T-helper 1 cell treated with Interleukin-12 subunit alpha and Interleukin-12 subunit beta and Interleukin-4 antibody, amounts not matched to agents 30 ng/mL and 1 ng/mL, for 36 hours (primary cell): ENCODE measurements around the gene LRRC17. TPM values are rescaled to one million over a fixed set of nuclear protein-coding genes. Genes with fewer than 3 reads are reported as not detected.

Experiments
- intact Hi-C: fragments of 100-400 bp; cut with micrococcal nuclease; formaldehyde crosslinking; loops from one replicate; pipeline ENCODE4 v1.15.1; 2024
- total RNA-seq: library from RNA; stranded (reverse); gene quantifications from 2 replicates; pipeline ENCODE4 v1.2.3, GENCODE V29; 2022

The LRRC17 gene
- total RNA-seq: 0.20 TPM in 1 of 2 replicates, not detected in the other

DNA sequence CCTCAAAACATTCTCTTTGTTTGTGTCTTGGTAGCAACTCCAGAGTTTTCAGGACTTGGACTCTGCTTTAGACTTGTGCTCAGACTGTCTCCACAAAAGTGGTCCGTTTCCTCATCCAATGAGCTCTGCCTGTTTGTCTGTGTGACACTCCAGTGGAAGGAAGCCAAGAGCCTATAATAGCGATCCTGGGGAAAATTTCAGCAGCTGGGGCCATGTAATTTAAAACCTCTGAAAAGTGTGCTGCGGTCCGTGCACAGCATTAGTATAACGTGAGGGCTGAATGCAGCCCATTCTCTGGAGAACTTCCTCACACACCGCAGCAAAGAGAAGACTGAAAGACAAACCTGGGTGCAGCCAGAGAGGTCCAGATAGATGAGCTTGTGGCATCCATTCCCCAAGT lies at the start of gene LRRC17:
LRRC17 (plus strand) TSS at position 259 of the 400 bp plus-strand sequence. CDS start 20,914 bp downstream, outside the sequence.
- intact Hi-C loops: no loop called here

DNA sequence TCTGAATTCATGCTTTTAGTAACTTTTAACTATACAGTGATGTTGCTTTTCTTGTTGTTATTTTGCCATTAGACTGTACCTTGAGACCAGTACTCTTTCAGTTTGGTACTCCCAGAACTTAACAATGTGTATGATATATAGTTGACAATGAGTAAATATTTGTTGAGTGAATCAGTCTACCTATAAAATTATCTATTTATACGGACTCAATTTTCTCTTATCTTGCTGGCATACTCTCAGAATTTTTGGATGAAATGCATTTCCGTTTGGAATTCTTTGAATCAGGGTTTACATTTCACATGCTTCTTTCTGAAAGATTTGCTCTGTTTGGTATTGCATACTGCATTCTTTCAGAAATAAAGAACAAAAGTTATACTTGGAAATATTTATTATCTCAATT lies 47.8 kb upstream of the LRRC17 start:
- intact Hi-C loops: no loop called here

GRCh38 chr7:102866535-102867215 lies 46.1 kb upstream of the LRRC17 start:
- intact Hi-C loops: no loop called here

GRCh38 chr7:102869195-102869594 lies 43.6 kb upstream of the LRRC17 start:
- intact Hi-C loops: no loop called here

- intact Hi-C loops: loop anchor here (5.0 kb wide), 1 partner anchor 405 kb away; no protein-coding TSS in a partner anchor
These were observed 40.3 kb upstream of the LRRC17 start for GRCh38 chr7:102872460-102872859.

DNA sequence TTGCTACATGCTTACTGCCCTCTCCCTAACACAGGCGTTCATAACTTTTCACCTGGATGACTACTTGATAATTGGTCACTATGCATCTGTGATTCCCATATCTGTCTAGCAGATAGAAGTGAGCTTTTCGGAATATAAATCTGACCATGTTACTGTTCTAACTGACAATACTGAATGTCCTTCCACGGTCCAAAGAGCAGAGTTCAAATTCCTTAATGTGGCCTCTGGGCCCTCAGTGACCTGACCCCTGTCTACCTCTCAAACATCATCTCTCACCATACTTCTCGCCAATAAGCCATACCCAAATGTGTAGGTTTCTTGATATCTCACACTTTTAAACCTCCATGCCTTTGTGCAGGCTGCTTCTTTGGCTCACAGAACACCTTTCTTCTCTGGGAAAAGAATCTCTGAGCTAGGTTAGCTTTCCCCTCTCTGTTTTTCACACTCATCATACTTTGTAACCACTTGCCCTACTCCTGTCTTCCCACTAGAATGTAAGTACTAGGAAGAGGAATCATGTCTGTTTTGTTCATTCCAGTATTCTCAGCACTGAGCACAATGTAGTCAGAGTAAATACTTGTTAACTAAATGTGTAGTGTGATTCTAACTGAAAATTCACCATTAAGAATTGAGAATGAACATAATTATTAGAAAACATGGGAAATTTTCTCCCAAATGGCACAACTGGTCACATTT lies 39.2 kb upstream of the LRRC17 start:
- intact Hi-C loops: loop anchor here (1.0 to 5.0 kb wide), 2 partner anchors 38 to 404 kb away; no protein-coding TSS in a partner anchor

DNA sequence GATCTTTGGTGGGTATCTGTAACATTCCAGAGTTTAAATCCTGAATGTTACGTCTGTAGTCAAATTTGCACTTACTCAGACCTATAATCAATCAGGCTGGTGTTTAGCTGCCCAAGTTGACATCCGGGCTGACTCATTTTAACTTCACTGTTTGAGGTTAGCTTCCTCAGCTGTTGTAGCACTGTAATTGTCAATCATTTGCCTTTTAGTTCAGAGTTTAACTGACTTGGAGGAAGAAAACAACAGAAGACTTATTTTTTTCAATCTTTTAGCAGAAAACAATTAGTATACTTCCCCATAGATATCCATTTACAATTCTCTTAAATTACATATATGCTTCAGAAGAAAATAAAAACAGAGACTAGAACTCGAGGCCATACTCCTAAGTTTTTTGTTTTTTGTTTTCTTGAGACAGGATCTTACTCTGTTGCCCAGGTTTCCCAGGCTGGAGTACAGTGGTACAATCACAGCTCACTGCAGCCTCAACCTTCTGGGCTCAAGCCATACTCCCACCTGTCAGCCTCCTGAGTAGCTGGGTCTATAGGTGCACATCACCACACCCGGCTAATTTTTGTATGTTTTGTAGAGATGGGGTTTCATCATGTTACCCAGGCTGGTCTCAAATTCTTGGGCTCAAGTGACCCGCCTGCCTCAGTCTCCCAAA lies 38.5 kb upstream of the LRRC17 start:
- intact Hi-C loops: loop anchor here (1.0 to 5.0 kb wide), 2 partner anchors 39 to 403 kb away; no protein-coding TSS in a partner anchor

GRCh38 chr7:102874966-102875365 lies 37.8 kb upstream of the LRRC17 start:
- intact Hi-C loops: loop anchor here (1.0 to 5.0 kb wide), 2 partner anchors 40 to 402 kb away; no protein-coding TSS in a partner anchor

GRCh38 chr7:102875700-102876295 lies 37.0 kb upstream of the LRRC17 start:
- intact Hi-C loops: no loop called here

- intact Hi-C loops: no loop called here
These were observed 29.5 kb upstream of the LRRC17 start for GRCh38 chr7:102883098-102883860.

DNA sequence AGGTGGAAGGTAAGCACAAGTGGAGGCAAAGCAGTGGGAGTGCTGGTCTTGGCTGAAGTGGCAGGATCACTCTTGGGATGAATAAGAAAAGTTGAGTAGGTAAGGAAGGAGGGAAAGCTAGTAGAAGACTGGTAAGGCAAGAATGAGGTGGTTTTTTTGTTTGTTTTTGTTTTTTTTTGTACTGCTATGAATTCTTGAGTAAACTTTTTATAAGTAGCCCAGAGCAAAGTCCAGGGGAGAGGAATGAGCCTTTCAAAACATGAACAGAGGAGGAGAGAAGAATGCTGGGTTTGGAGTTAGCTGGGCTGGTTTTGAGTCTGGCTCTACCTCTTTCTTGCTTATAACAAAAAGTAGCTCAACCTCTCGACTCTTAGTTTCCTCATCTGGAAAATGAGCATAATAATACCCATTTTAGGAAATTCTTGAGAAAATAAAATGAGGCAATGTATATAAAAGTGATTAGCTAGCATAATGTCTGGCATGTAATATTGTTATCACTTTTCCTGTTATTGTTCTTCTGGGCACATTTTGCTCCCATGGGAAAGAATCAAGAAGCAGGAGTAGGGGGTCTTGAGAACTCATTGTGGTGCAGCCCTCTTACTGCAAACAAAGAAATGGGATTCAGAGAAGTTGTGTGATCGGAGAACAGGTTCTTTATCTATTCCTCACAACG lies 24.1 kb upstream of the LRRC17 start:
- intact Hi-C loops: no loop called here

- intact Hi-C loops: no loop called here
These were observed 22.9 kb upstream of the LRRC17 start for GRCh38 chr7:102889851-102890250.

DNA sequence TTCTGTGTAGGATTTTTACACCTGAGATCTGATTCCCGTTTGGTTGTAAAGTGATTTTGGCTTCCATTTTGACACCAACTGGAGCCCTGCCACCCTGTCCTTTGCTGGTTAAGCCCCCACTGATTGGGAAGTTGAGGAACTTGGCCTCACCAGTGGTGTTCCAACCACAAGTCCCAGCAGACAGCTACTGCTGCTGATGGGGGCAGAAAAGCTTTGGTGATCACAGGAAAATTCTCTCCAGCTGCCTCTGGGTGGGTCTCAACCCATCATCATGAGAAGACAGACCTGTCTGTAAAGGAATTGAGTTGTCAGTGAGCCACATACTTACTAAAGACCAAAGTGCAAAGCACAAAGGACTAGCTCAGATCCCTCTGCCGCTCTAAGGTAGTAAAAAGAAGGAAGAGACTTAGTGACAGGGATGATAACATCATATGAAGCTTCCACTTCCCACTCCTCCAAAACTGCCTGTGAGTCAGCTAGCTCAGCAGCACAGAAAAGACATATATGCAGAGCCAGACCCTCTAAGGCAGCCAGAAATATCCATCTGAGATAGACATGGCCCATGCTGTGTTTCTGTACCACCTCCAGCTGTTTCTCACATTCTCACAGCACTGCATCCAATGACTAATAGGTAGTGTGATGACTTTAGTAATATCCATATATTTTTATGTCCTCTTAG lies 22.4 kb upstream of the LRRC17 start:
- intact Hi-C loops: no loop called here

DNA sequence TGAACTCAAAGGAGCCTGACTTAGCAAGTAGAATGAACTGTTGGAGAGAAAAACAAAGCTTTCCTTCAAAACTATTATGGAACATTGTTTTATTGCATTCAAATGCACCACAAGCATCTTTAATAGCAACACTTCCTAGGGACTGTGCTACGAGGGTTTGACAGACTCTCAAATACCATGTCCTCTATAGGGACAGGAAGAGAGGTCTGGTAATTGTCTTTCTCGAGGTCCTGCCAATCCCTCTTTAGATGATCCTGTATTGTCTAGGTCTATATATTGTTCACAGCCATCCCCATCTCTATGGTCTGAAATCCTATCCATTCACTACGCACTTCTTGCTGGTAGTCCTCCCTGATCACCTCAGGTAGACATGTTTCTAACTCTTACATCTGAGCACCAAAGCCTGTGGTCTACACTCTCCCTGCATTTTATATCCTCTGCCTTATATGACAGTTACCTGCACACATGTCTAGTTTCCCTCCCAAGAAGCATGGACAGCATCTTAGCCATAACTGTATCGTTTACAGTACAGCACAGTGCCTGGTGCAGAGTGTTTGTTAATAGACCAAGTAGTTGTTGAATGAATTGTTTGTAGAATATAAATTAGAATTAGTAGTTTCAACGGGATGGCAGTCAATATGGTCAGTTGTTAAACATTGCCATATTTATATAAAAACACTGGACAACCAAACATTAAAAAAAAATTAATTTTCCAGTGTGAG lies 21.7 kb upstream of the LRRC17 start:
- intact Hi-C loops: no loop called here

GRCh38 chr7:102891693-102892261 lies 21.0 kb upstream of the LRRC17 start:
- intact Hi-C loops: no loop called here

- intact Hi-C loops: no loop called here
These were observed 20.0 kb upstream of the LRRC17 start for GRCh38 chr7:102892631-102893278.

- intact Hi-C loops: no loop called here
These were observed 17.2 kb upstream of the LRRC17 start for GRCh38 chr7:102895602-102896001.

DNA sequence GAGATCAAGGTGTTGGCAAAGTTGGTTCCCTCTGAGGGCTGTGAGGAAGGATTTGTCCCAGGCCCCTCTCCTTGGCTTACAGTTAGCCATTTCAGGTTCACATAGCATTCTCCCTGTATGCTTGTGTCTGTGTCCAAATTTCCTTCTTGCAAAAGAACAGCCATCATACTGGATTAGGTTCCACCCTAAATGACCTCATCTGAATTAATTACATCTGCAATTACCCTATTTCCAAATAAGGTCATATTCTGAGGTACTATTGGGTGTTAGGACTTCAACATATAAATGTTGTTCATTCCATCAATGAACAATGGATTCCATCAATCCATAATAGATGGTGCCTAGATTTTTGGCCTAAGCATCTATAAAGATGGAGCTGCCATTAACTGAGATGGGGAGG lies 16.2 kb upstream of the LRRC17 start:
- intact Hi-C loops: no loop called here
